ENCODE data around the gene CEP170.

CEP170 gene

DNA sequence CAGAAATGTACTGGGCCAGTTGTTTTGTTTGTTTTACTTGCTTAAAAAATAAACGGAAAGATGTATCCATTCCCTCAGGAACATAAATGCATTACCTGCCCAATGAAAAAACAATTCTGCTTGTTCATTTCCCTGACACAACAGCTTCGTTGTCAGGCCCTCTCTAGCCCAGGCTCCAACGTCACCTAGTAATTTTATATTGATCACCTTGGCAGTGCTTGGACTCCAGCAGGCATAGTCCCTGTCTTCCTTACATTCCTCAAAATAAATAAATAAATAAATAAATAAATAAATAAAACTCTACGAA lies 1.2 kb downstream of the CEP170 start:
- H2AFZ ChIP-seq (ENCODE audit: low read depth, low read length), result no peak overlapping the region
- peak overlapping the region; percentile 90 for H3K27ac ChIP-seq (ENCODE audit: low read length)
- H3K27me3 ChIP-seq (ENCODE audit: low read depth, low read length), result no peaks in the 10 kb centered on the region
- no peaks in the 10 kb centered on the region for H3K36me3 ChIP-seq (replicated peaks; ENCODE audit: low read depth, low read length)
- H3K79me2 ChIP-seq (ENCODE audit: low read length), result peaks cover 72% of the 10 kb centered on the region
- peak overlapping the region; percentile 85 for H3K4me3 ChIP-seq (ENCODE audit: low read length)
- H3K9ac ChIP-seq (ENCODE audit: low read length), result peak overlapping the region; percentile 92
- H4K20me1 ChIP-seq (ENCODE audit: insufficient read depth, low read length), result peaks cover 37% of the 10 kb centered on the region
- peaks cover 22% of the 10 kb centered on the region for H3K4me1 ChIP-seq (ENCODE audit: low read length)
- TF ChIP-seq EZH2phosphoT487 (IDR thresholded peaks at IDR 0.05; ENCODE audit: low read depth) (no peak), CTCF (IDR thresholded peaks at IDR 0.05; ENCODE audit: low read depth, low read length) (no peak)
- no peaks in the 10 kb centered on the region for H3K9me3 ChIP-seq (ENCODE audit: insufficient read depth, low read length)
- H3K4me2 ChIP-seq (ENCODE audit: low read length), result peak overlapping the region; percentile 86

DNA sequence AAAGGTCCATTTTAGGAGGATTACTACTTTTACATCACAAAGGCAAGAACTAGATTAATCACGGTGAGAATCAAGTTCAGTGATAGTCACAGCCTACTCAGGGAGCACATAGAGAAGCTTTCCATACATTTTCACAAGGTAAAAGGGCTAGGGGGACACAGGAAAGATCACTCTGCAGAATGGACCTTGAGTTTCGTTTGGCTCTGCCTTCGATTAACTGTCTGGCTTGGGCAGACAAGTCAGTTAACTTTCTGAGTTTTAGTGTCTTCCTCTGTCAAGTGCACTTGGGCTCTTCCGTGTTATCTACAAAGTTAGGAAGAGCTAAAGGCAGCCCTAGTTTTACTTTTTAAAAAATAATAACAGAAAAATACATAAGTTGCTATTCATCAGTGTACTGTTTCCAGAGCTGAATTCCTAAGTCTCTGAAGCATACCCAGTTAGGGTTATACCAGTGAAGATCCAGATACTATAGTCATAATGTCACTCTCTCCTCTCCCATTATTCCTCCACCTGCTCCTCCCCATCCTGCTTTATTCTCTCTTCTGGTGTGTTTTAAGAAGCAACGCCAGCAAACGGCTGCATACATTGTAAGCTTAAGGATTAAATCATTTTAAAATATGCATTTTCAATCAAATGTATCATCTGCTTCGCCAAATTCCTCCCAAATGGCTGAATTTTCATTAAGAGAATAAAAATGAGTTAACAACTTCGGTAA lies 1.7 kb downstream of the CEP170 start:
- Histone ChIP-seq H3K4me1 (ENCODE audit: low read length) (peaks cover 27% of the 10 kb centered on the region), H3K27ac (ENCODE audit: low read length) (peak overlapping the region; percentile 17), H3K79me2 (ENCODE audit: low read length) (peaks cover 77% of the 10 kb centered on the region), H3K9ac (ENCODE audit: low read length) (peak overlapping the region; percentile 92), H2AFZ (ENCODE audit: low read depth, low read length) (no peak overlapping the region), H3K9me3 (ENCODE audit: insufficient read depth, low read length) (no peaks in the 10 kb centered on the region), H3K27me3 (ENCODE audit: low read depth, low read length) (no peaks in the 10 kb centered on the region), H3K36me3 (replicated peaks; ENCODE audit: low read depth, low read length) (no peaks in the 10 kb centered on the region), H3K4me3 (ENCODE audit: low read length) (peak overlapping the region; percentile 85), H3K4me2 (ENCODE audit: low read length) (peak overlapping the region; percentile 86), H4K20me1 (ENCODE audit: insufficient read depth, low read length) (peaks cover 42% of the 10 kb centered on the region)
- no peak for TF ChIP-seq CTCF (IDR thresholded peaks at IDR 0.05; ENCODE audit: low read depth, low read length)
- TF ChIP-seq EZH2phosphoT487 (IDR thresholded peaks at IDR 0.05; ENCODE audit: low read depth), result no peak

DNA sequence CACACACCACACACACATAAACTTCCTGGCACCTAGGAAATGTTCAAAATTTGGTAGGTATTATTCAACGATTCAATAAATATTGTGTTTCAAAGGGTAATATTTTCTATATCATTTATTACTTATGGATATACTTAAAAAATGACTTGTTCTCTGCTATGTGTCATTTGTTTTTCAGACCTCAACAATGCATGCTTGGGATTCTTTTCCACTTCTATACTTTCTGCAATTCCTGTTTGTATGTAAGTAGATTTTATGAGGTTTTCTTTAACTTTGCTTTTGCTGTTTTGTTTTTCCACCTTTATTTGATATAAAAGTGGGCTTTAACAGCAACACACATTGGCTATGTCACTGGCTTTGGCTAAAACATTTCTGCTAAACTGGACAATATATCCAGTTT lies 3.5 kb downstream of the CEP170 start:
- no peak overlapping the region for H3K27ac ChIP-seq (ENCODE audit: low read length)
- H2AFZ ChIP-seq (ENCODE audit: low read depth, low read length), result no peak overlapping the region
- H3K4me2 ChIP-seq (ENCODE audit: low read length), result no peak overlapping the region
- TF ChIP-seq EZH2phosphoT487 (IDR thresholded peaks at IDR 0.05; ENCODE audit: low read depth) (no peak), CTCF (IDR thresholded peaks at IDR 0.05; ENCODE audit: low read depth, low read length) (no peak)
- no peak overlapping the region for H3K9ac ChIP-seq (ENCODE audit: low read length)
- no peaks in the 10 kb centered on the region for H3K9me3 ChIP-seq (ENCODE audit: insufficient read depth, low read length)
- H3K79me2 ChIP-seq (ENCODE audit: low read length), result peaks cover 84% of the 10 kb centered on the region
- H3K4me3 ChIP-seq (ENCODE audit: low read length), result no peak overlapping the region
- H3K4me1 ChIP-seq (ENCODE audit: low read length), result peaks cover 39% of the 10 kb centered on the region
- peaks cover 48% of the 10 kb centered on the region for H4K20me1 ChIP-seq (ENCODE audit: insufficient read depth, low read length)
- H3K27me3 ChIP-seq (ENCODE audit: low read depth, low read length), result no peaks in the 10 kb centered on the region
- H3K36me3 ChIP-seq (replicated peaks; ENCODE audit: low read depth, low read length), result no peaks in the 10 kb centered on the region

GRCh38 chr1:243250102-243250501 lies 5.0 kb downstream of the CEP170 start:
- no peak overlapping the region for H2AFZ ChIP-seq (ENCODE audit: low read depth, low read length)
- TF ChIP-seq CTCF (IDR thresholded peaks at IDR 0.05; ENCODE audit: low read depth, low read length), result no peak
- TF ChIP-seq EZH2phosphoT487 (IDR thresholded peaks at IDR 0.05; ENCODE audit: low read depth), result no peak
- H3K27me3 ChIP-seq (ENCODE audit: low read depth, low read length), result no peaks in the 10 kb centered on the region
- no peak overlapping the region for H3K27ac ChIP-seq (ENCODE audit: low read length)
- peaks cover 48% of the 10 kb centered on the region for H4K20me1 ChIP-seq (ENCODE audit: insufficient read depth, low read length)
- no peak overlapping the region for H3K9ac ChIP-seq (ENCODE audit: low read length)
- peaks cover 53% of the 10 kb centered on the region for H3K4me1 ChIP-seq (ENCODE audit: low read length)
- H3K4me2 ChIP-seq (ENCODE audit: low read length), result no peak overlapping the region
- H3K9me3 ChIP-seq (ENCODE audit: insufficient read depth, low read length), result no peaks in the 10 kb centered on the region
- H3K36me3 ChIP-seq (replicated peaks; ENCODE audit: low read depth, low read length), result peaks cover 4% of the 10 kb centered on the region
- H3K79me2 ChIP-seq (ENCODE audit: low read length), result peaks cover 93% of the 10 kb centered on the region
- no peak overlapping the region for H3K4me3 ChIP-seq (ENCODE audit: low read length)
